SU-DHL-6 (cell line): ENCODE data around the gene GDA.

Experiments
- H2AFZ ChIP-seq: fragments of 200-600 bp; sonication (generic); 2 replicates; pipeline ENCODE4 v1.6.1; 2014; ENCODE audit warnings: low read depth, mild to moderate bottlenecking, moderate library complexity, mixed read lengths, antibody characterized with exemption, low read length; ENCODE audit not compliant: severe bottlenecking
- H3F3A ChIP-seq: fragments of 200-600 bp; shearing (Covaris generic); 2 replicates; pipeline ENCODE4 v1.6.0; 2016; ENCODE audit warnings: antibody characterized with exemption, mild to moderate bottlenecking; ENCODE audit not compliant: insufficient read depth
- H3K27ac ChIP-seq: fragments of 200-600 bp; sonication (generic); 2 replicates; pipeline ENCODE4 v1.5.1; 2016; ENCODE audit warnings: low read depth, mild to moderate bottlenecking, low read length, moderate library complexity, mixed read lengths
- H3K27me3 ChIP-seq: fragments of 200-600 bp; sonication (generic), shearing (Covaris generic); 2 replicates; pipeline ENCODE4 v1.6.0; 2014; ENCODE audit warnings: mild to moderate bottlenecking, low read length
- H3K36me3 ChIP-seq: fragments of 200-600 bp; sonication (generic); 2 replicates; pipeline ENCODE4 v1.6.1; 2014; ENCODE audit warnings: mild to moderate bottlenecking, low read length, mixed read lengths
- H3K4me2 ChIP-seq: fragments of 300-600, 200-600 bp; shearing (Covaris generic), sonication (generic); 2 replicates; pipeline ENCODE4 v1.6.0; 2014; ENCODE audit warnings: low read length, low read depth, mild to moderate bottlenecking; ENCODE audit not compliant: poor library complexity, severe bottlenecking
- H3K4me3 ChIP-seq: fragments of 200-600 bp; sonication (generic); 2 replicates; pipeline ENCODE4 v1.5.1; 2014; ENCODE audit warnings: antibody characterized with exemption, low read length, mild to moderate bottlenecking, mixed read lengths; ENCODE audit not compliant: insufficient read depth, poor library complexity, severe bottlenecking
- H3K79me2 ChIP-seq: fragments of 200-600 bp; sonication (generic); 2 replicates; pipeline ENCODE4 v1.6.1; 2014; ENCODE audit warnings: mild to moderate bottlenecking, low read length, moderate library complexity; ENCODE audit not compliant: insufficient read depth
- H3K9ac ChIP-seq: fragments of 200-600 bp; sonication (generic); 2 replicates; pipeline ENCODE4 v1.7.0; 2014; ENCODE audit warnings: mild to moderate bottlenecking, low read length
- H3K9me2 ChIP-seq: fragments of 200-600 bp; sonication (generic); replicated peaks from 2 replicates; pipeline ENCODE4 v1.6.1; 2014; ENCODE audit warnings: low read length; ENCODE audit not compliant: insufficient read depth
- H3K9me3 ChIP-seq: fragments of 200-600 bp; sonication (generic); 2 replicates; pipeline ENCODE4 v1.6.1; 2014; ENCODE audit warnings: low read length, mixed read lengths; ENCODE audit not compliant: insufficient read depth
- H4K20me1 ChIP-seq: fragments of 200-600 bp; sonication (generic); 2 replicates; pipeline ENCODE4 v1.6.1; 2014; ENCODE audit warnings: low read depth, mild to moderate bottlenecking, antibody characterized with exemption, low read length, moderate library complexity, mixed read lengths
- CTCF ChIP-seq: fragments of 200-600 bp; sonication (generic); IDR thresholded peaks from one replicate; pipeline ENCODE4 v1.5.1; 2017; ENCODE audit warnings: antibody characterized with exemption, mild to moderate bottlenecking, low read length, moderate library complexity; ENCODE audit not compliant: insufficient read depth, poor library complexity, severe bottlenecking
- EZH2phosphoT487 ChIP-seq: fragments of 200-600 bp; sonication (generic), shearing (Covaris generic); conservative IDR thresholded peaks from 2 replicates; pipeline ENCODE4 v1.6.1; 2018; ENCODE audit warnings: mild to moderate bottlenecking, antibody characterized with exemption, low read length, moderate library complexity, mixed read lengths

Gene GDA

GRCh38 chr9:72129271-72130156 lies 19.7 kb upstream of the GDA start:
- Histone ChIP-seq H4K20me1 (no peaks in the 10 kb centered on the region), H3K4me3 (no peak overlapping the region), H3K27me3 (no peaks in the 10 kb centered on the region), H2AFZ (no peak overlapping the region), H3K79me2 (no peaks in the 10 kb centered on the region), H3K4me2 (no peak overlapping the region), H3K9me3 (no peaks in the 10 kb centered on the region), H3K9me2 (no peaks in the 10 kb centered on the region), H3K27ac (no peak overlapping the region), H3F3A (no peaks in the 10 kb centered on the region), H3K9ac (no peak overlapping the region), H3K36me3 (no peaks in the 10 kb centered on the region)
- TF ChIP-seq EZH2phosphoT487 (no peak), CTCF (no peak)

- H3F3A ChIP-seq, result no peaks in the 10 kb centered on the region
- H3K4me2 ChIP-seq, result no peak overlapping the region
- H3K27ac ChIP-seq, result no peak overlapping the region
- H3K9me3 ChIP-seq, result no peaks in the 10 kb centered on the region
- H3K79me2 ChIP-seq, result no peaks in the 10 kb centered on the region
- TF ChIP-seq EZH2phosphoT487 (no peak), CTCF (no peak)
- H2AFZ ChIP-seq, result no peak overlapping the region
- H3K4me3 ChIP-seq, result no peak overlapping the region
- H3K36me3 ChIP-seq, result no peaks in the 10 kb centered on the region
- no peaks in the 10 kb centered on the region for H3K27me3 ChIP-seq
- no peaks in the 10 kb centered on the region for H4K20me1 ChIP-seq
- H3K9ac ChIP-seq, result no peak overlapping the region
- H3K9me2 ChIP-seq, result no peaks in the 10 kb centered on the region
These were observed 18.9 kb upstream of the GDA start for GRCh38 chr9:72130321-72130720.

- Histone ChIP-seq H3K79me2 (no peaks in the 10 kb centered on the region), H4K20me1 (no peaks in the 10 kb centered on the region), H3K9ac (no peak overlapping the region), H3K9me2 (no peaks in the 10 kb centered on the region), H2AFZ (no peak overlapping the region), H3K9me3 (no peaks in the 10 kb centered on the region), H3F3A (no peaks in the 10 kb centered on the region), H3K27me3 (no peaks in the 10 kb centered on the region), H3K36me3 (no peaks in the 10 kb centered on the region), H3K4me2 (no peak overlapping the region), H3K4me3 (no peak overlapping the region), H3K27ac (no peak overlapping the region)
- TF ChIP-seq EZH2phosphoT487 (no peak), CTCF (no peak)
These were observed 18.0 kb upstream of the GDA start for GRCh38 chr9:72131206-72131605.
